ENCODE data around the gene SELENOI. TPM values are rescaled to one million over a fixed set of nuclear protein-coding genes. Genes with fewer than 3 reads are reported as not detected.
A peak's percentile ranks its signal among the peaks of the same experiment; 100 is the strongest.

SELENOI gene
- total and polyA plus RNA-seq, 3 experiments from 2014 or later: 3.2 to 61.9 (median 58.4) TPM

- POLR2A ChIA-PET: no interaction called here
- Histone ChIP-seq H3K27ac (ENCODE audit: low read depth, low read length) (no peak overlapping the region), H3K27me3 (ENCODE audit: insufficient read depth, low read length, poor library complexity, severe bottlenecking) (no peaks in the 10 kb centered on the region), H3K4me1 (ENCODE audit: insufficient read depth, low read length) (no peaks in the 10 kb centered on the region), H3K4me3 (ENCODE audit: low read length) (no peak overlapping the region), H3K9me3 (ENCODE audit: low read length) (no peaks in the 10 kb centered on the region), H3K36me3 (ENCODE audit: insufficient read depth, low read length) (peaks cover 3% of the 10 kb centered on the region)
- CTCF ChIA-PET: no interaction called here
- no peaks in the 10 kb centered on the region for H3K9me3 Mint-ChIP-seq
- DNase-seq: no peak
- H3K36me3 Mint-ChIP-seq: peaks cover 5 to 75% (median 14%) of the 10 kb centered on the region in 3 donors
- no peak overlapping the region for H3K4me3 Mint-ChIP-seq
- H3K27ac Mint-ChIP-seq: no peak overlapping the region
- H3K4me1 Mint-ChIP-seq: no peaks in the 10 kb centered on the region
- H3K27me3 Mint-ChIP-seq: no peaks in the 10 kb centered on the region
These were observed 41.2 kb downstream of the SELENOI start for GRCh38 chr2:26387189-26387588.

- Histone ChIP-seq H3K36me3 (ENCODE audit: insufficient read depth, low read length) (peaks cover 3% of the 10 kb centered on the region), H3K27me3 (ENCODE audit: insufficient read depth, low read length, poor library complexity, severe bottlenecking) (no peaks in the 10 kb centered on the region), H3K4me3 (ENCODE audit: low read length) (no peak overlapping the region), H3K27ac (ENCODE audit: low read depth, low read length) (no peak overlapping the region), H3K9me3 (ENCODE audit: low read length) (no peaks in the 10 kb centered on the region), H3K4me1 (ENCODE audit: insufficient read depth, low read length) (no peaks in the 10 kb centered on the region)
- peaks cover 4 to 6% (median 5%) of the 10 kb centered on the region in 3 donors for H3K4me1 Mint-ChIP-seq
- no peaks in the 10 kb centered on the region for H3K9me3 Mint-ChIP-seq
- ChIA-PET CTCF (no interaction called here), POLR2A (no interaction called here)
- DNase-seq: no peak
- H3K27me3 Mint-ChIP-seq: no peaks in the 10 kb centered on the region
- peaks cover 0 to 30% (median 11%) of the 10 kb centered on the region in 3 donors for H3K36me3 Mint-ChIP-seq
- H3K4me3 Mint-ChIP-seq: no peak overlapping the region
- peak overlapping the region in 3 of 8 donors; percentile 5 to 57 (median 10) for H3K27ac Mint-ChIP-seq
These were observed 48.8 kb downstream of the SELENOI start for GRCh38 chr2:26394694-26395093.

- Histone ChIP-seq H3K36me3 (ENCODE audit: insufficient read depth, low read length) (peaks cover 3% of the 10 kb centered on the region), H3K9me3 (ENCODE audit: low read length) (no peaks in the 10 kb centered on the region), H3K4me1 (ENCODE audit: insufficient read depth, low read length) (no peaks in the 10 kb centered on the region), H3K4me3 (ENCODE audit: low read length) (no peak overlapping the region), H3K27ac (ENCODE audit: low read depth, low read length) (no peak overlapping the region), H3K27me3 (ENCODE audit: insufficient read depth, low read length, poor library complexity, severe bottlenecking) (no peaks in the 10 kb centered on the region)
- H3K9me3 Mint-ChIP-seq: no peaks in the 10 kb centered on the region
- no peak for DNase-seq
- H3K36me3 Mint-ChIP-seq: peaks cover 0 to 24% (median 8%) of the 10 kb centered on the region in 3 donors
- H3K27me3 Mint-ChIP-seq: no peaks in the 10 kb centered on the region
- H3K4me1 Mint-ChIP-seq: peaks cover 4 to 6% (median 5%) of the 10 kb centered on the region in 3 donors
- CTCF ChIA-PET: no interaction called here
- POLR2A ChIA-PET: no interaction called here
- no peak overlapping the region for H3K4me3 Mint-ChIP-seq
- H3K27ac Mint-ChIP-seq: peak overlapping the region in 1 of 8 donors; percentile 54
These were observed 49.5 kb downstream of the SELENOI start for GRCh38 chr2:26395394-26395793.

DNA sequence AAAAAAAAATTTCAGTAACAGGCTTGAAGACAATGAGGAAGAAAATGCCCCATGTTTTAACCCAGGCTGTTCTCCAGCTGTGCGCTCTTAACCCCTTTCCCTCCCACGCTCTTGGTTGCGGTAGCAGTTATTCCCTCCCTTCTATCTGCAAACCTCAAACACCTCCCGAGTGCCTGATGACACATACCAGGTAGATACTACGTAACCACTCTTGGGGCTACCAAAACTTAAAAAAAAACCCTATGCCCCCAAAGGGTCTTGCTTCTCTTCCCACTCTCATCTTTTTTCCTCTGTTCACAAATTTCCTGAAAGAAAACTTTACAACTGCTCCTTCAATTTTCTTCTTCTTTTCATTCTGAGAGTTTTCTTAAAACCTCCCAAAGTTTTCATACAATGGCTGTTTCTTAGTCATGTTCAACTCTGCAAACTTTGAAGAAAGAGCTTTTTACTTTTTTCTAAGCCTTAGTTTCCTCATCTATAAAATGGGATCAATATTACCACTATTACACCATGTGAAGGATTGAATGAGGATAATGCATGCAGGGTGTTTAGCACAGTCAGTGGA, 50.9 kb downstream of the SELENOI start:
- H3K4me1 ChIP-seq (ENCODE audit: insufficient read depth, low read length): no peaks in the 10 kb centered on the region
- no peak overlapping the region for H3K27ac ChIP-seq (ENCODE audit: low read depth, low read length)
- H3K27me3 Mint-ChIP-seq: peaks cover 0 to 4% of the 10 kb centered on the region in 2 donors
- H3K36me3 Mint-ChIP-seq: peaks cover 0 to 16% (median 6%) of the 10 kb centered on the region in 3 donors
- peak in 2 of 5 donors; percentile 1 to 5 for DNase-seq
- H3K27me3 ChIP-seq (ENCODE audit: insufficient read depth, low read length, poor library complexity, severe bottlenecking): no peaks in the 10 kb centered on the region
- no peaks in the 10 kb centered on the region for H3K9me3 Mint-ChIP-seq
- H3K36me3 ChIP-seq (ENCODE audit: insufficient read depth, low read length): no peaks in the 10 kb centered on the region
- ChIA-PET POLR2A (no interaction called here), CTCF (no interaction called here)
- no peaks in the 10 kb centered on the region for H3K9me3 ChIP-seq (ENCODE audit: low read length)
- peak overlapping the region in 4 of 8 donors; percentile 63 to 81 (median 65) for H3K27ac Mint-ChIP-seq
- H3K4me3 Mint-ChIP-seq: no peak overlapping the region
- H3K4me3 ChIP-seq (ENCODE audit: low read length): no peak overlapping the region
- H3K4me1 Mint-ChIP-seq: peaks cover 4 to 8% (median 6%) of the 10 kb centered on the region in 3 donors

DNA sequence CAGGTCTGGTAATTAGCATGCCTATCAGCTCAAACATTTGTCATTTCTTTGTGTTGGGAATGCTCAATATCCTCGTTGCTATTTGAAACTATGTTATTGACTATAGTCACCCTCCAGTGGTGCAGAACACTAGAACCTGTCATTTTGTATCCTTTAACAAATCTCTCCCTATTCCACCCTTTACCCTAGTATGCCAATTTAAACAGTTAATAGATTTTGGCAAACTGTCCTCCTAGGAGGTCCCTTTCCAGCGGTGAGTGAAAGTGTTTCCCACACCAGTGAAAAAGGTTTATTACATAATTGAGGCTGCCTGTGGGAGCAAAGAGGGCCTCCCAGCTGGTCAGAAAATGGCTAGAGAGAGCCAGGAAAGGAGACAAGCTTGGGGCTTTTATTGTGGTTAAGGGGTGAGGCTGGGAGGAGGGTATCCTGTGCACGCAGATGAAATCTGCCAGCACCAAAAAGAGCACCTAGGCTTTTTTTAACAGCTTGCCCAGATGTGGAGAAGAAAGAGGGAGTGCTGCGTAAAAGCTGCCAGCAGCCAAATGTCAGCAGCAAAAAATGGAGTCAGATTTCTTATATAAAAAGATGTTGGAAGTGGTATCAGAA, 53.9 kb downstream of the SELENOI start:
- no peak for DNase-seq
- Mint-ChIP-seq H3K9me3 (no peaks in the 10 kb centered on the region), H3K27me3 (peaks cover 12 to 20% of the 10 kb centered on the region in 2 donors), H3K36me3 (peaks cover 0 to 7% (median 3%) of the 10 kb centered on the region in 3 donors), H3K4me1 (peaks cover 4 to 11% (median 6%) of the 10 kb centered on the region in 3 donors), H3K4me3 (no peak overlapping the region), H3K27ac (peak overlapping the region in 1 of 8 donors; percentile 19)
- Histone ChIP-seq H3K36me3 (ENCODE audit: insufficient read depth, low read length) (no peaks in the 10 kb centered on the region), H3K27me3 (ENCODE audit: insufficient read depth, low read length, poor library complexity, severe bottlenecking) (peaks cover 3% of the 10 kb centered on the region), H3K9me3 (ENCODE audit: low read length) (no peaks in the 10 kb centered on the region), H3K4me1 (ENCODE audit: insufficient read depth, low read length) (no peaks in the 10 kb centered on the region), H3K27ac (ENCODE audit: low read depth, low read length) (no peak overlapping the region), H3K4me3 (ENCODE audit: low read length) (no peak overlapping the region)
- ChIA-PET CTCF (no interaction called here), POLR2A (no interaction called here)

- Histone ChIP-seq H3K4me3 (ENCODE audit: low read length) (no peak overlapping the region), H3K36me3 (ENCODE audit: insufficient read depth, low read length) (no peaks in the 10 kb centered on the region), H3K4me1 (ENCODE audit: insufficient read depth, low read length) (no peaks in the 10 kb centered on the region), H3K9me3 (ENCODE audit: low read length) (no peaks in the 10 kb centered on the region), H3K27me3 (ENCODE audit: insufficient read depth, low read length, poor library complexity, severe bottlenecking) (peaks cover 3% of the 10 kb centered on the region), H3K27ac (ENCODE audit: low read depth, low read length) (no peak overlapping the region)
- no peaks in the 10 kb centered on the region for H3K9me3 Mint-ChIP-seq
- H3K4me1 Mint-ChIP-seq: peaks cover 4 to 11% (median 6%) of the 10 kb centered on the region in 3 donors
- peaks cover 12 to 26% of the 10 kb centered on the region in 2 donors for H3K27me3 Mint-ChIP-seq
- no peak overlapping the region for H3K4me3 Mint-ChIP-seq
- no peak overlapping the region for H3K27ac Mint-ChIP-seq
- no peak for DNase-seq
- ChIA-PET POLR2A (no interaction called here), CTCF (no interaction called here)
- H3K36me3 Mint-ChIP-seq: peaks cover 0 to 3% (median 3%) of the 10 kb centered on the region in 3 donors
These were observed 54.8 kb downstream of the SELENOI start for GRCh38 chr2:26400723-26401122.

GRCh38 chr2:26401739-26402541, 56.0 kb downstream of the SELENOI start, which contains the start of gene DRC1:
Gene DRC1 (plus strand): TSS chr2:26401920. CDS start chr2:26401990, 70 bp downstream.
- H3K36me3 Mint-ChIP-seq: peaks cover 0 to under 1% (median under 1%) of the 10 kb centered on the region in 3 donors
- ChIA-PET CTCF (no interaction called here), POLR2A (no interaction called here)
- no peaks in the 10 kb centered on the region for H3K4me1 ChIP-seq (ENCODE audit: insufficient read depth, low read length)
- peaks cover 3% of the 10 kb centered on the region for H3K27me3 ChIP-seq (ENCODE audit: insufficient read depth, low read length, poor library complexity, severe bottlenecking)
- H3K9me3 ChIP-seq (ENCODE audit: low read length): no peaks in the 10 kb centered on the region
- no peak for DNase-seq
- peaks cover under 1 to 7% (median 2%) of the 10 kb centered on the region in 3 donors for H3K4me1 Mint-ChIP-seq
- H3K27ac ChIP-seq (ENCODE audit: low read depth, low read length): no peak within 1 kb of the TSS
- H3K27ac Mint-ChIP-seq: no peak within 1 kb of the TSS
- no peak within 1 kb of the TSS for H3K4me3 Mint-ChIP-seq
- peaks cover 14 to 26% of the 10 kb centered on the region in 2 donors for H3K27me3 Mint-ChIP-seq
- no peaks in the 10 kb centered on the region for H3K36me3 ChIP-seq (ENCODE audit: insufficient read depth, low read length)
- H3K4me3 ChIP-seq (ENCODE audit: low read length): no peak within 1 kb of the TSS
- no peaks in the 10 kb centered on the region for H3K9me3 Mint-ChIP-seq

- no peak for DNase-seq
- peaks cover 8 to 10% (median 9%) of the 10 kb centered on the region in 3 donors for H3K4me1 Mint-ChIP-seq
- no peaks in the 10 kb centered on the region for H3K9me3 ChIP-seq (ENCODE audit: low read length)
- H3K27ac ChIP-seq (ENCODE audit: low read depth, low read length): no peak overlapping the region
- ChIA-PET CTCF (no interaction called here), POLR2A (no interaction called here)
- peaks cover 0 to 6% (median 0%) of the 10 kb centered on the region in 3 donors for H3K36me3 Mint-ChIP-seq
- H3K4me3 ChIP-seq (ENCODE audit: low read length): no peak overlapping the region
- peaks cover 22 to 30% of the 10 kb centered on the region in 2 donors for H3K27me3 Mint-ChIP-seq
- no peaks in the 10 kb centered on the region for H3K9me3 Mint-ChIP-seq
- H3K36me3 ChIP-seq (ENCODE audit: insufficient read depth, low read length): no peaks in the 10 kb centered on the region
- H3K4me1 ChIP-seq (ENCODE audit: insufficient read depth, low read length): no peaks in the 10 kb centered on the region
- H3K27ac Mint-ChIP-seq: no peak overlapping the region
- H3K27me3 ChIP-seq (ENCODE audit: insufficient read depth, low read length, poor library complexity, severe bottlenecking): peaks cover 6% of the 10 kb centered on the region
- H3K4me3 Mint-ChIP-seq: no peak overlapping the region
These were observed 61.6 kb downstream of the SELENOI start for GRCh38 chr2:26407526-26407925.
